HEK293 (cell line): ENCODE measurements around the gene FAM120A.

ENCODE experiments used
- CTCF ChIA-PET: fragments of 350-600 bp; formaldehyde crosslinking; extraction: SDS; loops from one replicate; lab custom pipeline; 2021; ENCODE audit warnings: antibody characterized with exemption; lab: Yijun Ruan, JAX
- POLR2A ChIA-PET: fragments of 300-600 bp; formaldehyde crosslinking; extraction: SDS; loops from one replicate; lab custom pipeline; 2020; ENCODE audit warnings: antibody characterized with exemption, inconsistent platforms; lab: Yijun Ruan, JAX
- H3K27ac ChIP-seq: fragments of 200-500 bp; sonication (Bioruptor generic); 2 replicates; pipeline ENCODE4 v1.5.1; 2014; ENCODE audit warnings: low read depth, low read length, control low read depth, inconsistent platforms; ENCODE audit errors: extremely low read depth
- H3K36me3 ChIP-seq, 2 experiments: fragments of 200-500 bp in 1 of 2; sonication (Bioruptor generic) in 1 of 2; 1 replicate in 1 of 2; 2 replicates in 1 of 2; pipeline ENCODE4 v1.5.1; 2014 to 2017; ENCODE audit warnings: inconsistent platforms in 2 of 2, low read length in 2 of 2; ENCODE audit not compliant: control insufficient read depth in 2 of 2, insufficient read depth in 1 of 2
- H3K4me1 ChIP-seq: fragments of 200-500 bp; sonication (Bioruptor generic); 2 replicates; pipeline ENCODE4 v1.5.1; 2014; ENCODE audit warnings: mild to moderate bottlenecking, low read length, inconsistent platforms; ENCODE audit not compliant: control insufficient read depth, insufficient read depth
- H3K4me3 ChIP-seq: 2 replicates; pipeline ENCODE4 v1.5.1; 2011; ENCODE audit warnings: low read depth, mild to moderate bottlenecking, control low read depth, low read length, moderate library complexity
- H3K9me3 ChIP-seq: fragments of 200-500 bp; sonication (Bioruptor generic); 2 replicates; pipeline ENCODE4 v1.5.1; 2014; ENCODE audit warnings: low read depth, low read length, inconsistent platforms; ENCODE audit not compliant: control insufficient read depth, insufficient read depth
- GLIS1 ChIP-seq: fragments of 450-650 bp; formaldehyde crosslinking; IDR thresholded peaks from 2 replicates; pipeline ENCODE4 v1.5.1; 2016; ENCODE audit warnings: missing biosample characterization, missing genetic modification characterization
- GLIS2 ChIP-seq: fragments of 450-650 bp; formaldehyde crosslinking; IDR thresholded peaks from 2 replicates; pipeline ENCODE4 v1.5.1; 2016; ENCODE audit warnings: missing biosample characterization, missing genetic modification characterization
- IKZF3 ChIP-seq: fragments of 450-650 bp; IDR thresholded peaks from 2 replicates; pipeline ENCODE4 v1.5.0; 2018; ENCODE audit warnings: missing biosample characterization, mild to moderate bottlenecking, missing genetic modification characterization, moderate library complexity
- SCRT2 ChIP-seq: fragments of 450-650 bp; formaldehyde crosslinking; IDR thresholded peaks from 2 replicates; pipeline ENCODE4 v1.5.1; 2016; ENCODE audit warnings: missing biosample characterization, missing genetic modification characterization
- SP3 ChIP-seq: fragments of 450-650 bp; formaldehyde crosslinking; IDR thresholded peaks from 2 replicates; pipeline ENCODE4 v1.5.1; 2016; ENCODE audit warnings: missing biosample characterization, missing genetic modification characterization
- ZBTB20 ChIP-seq: fragments of 450-650 bp; formaldehyde crosslinking; IDR thresholded peaks from 2 replicates; pipeline ENCODE4 v1.5.1; 2016; ENCODE audit warnings: missing biosample characterization, missing genetic modification characterization
- ZBTB48 ChIP-seq: fragments of 450-650 bp; formaldehyde crosslinking; IDR thresholded peaks from 2 replicates; pipeline ENCODE4 v1.5.1; 2016; ENCODE audit warnings: missing biosample characterization, missing genetic modification characterization
- ZNF112 ChIP-seq: fragments of 450-650 bp; formaldehyde crosslinking; IDR thresholded peaks from 2 replicates; pipeline ENCODE4 v1.5.0; 2017; ENCODE audit warnings: missing biosample characterization, missing genetic modification characterization
- ZNF274 ChIP-seq, 2 experiments: fragments of 200-500 bp in 1 of 2; fragments of 450-650 bp in 1 of 2; sonication (Bioruptor generic) in 1 of 2; formaldehyde crosslinking in 1 of 2; IDR thresholded peaks; 2 replicates each; pipeline versions ENCODE4 v1.5.1 to v1.6.1; 2014 to 2016; ENCODE audit warnings: borderline replicate concordance in 1 of 2, inconsistent platforms in 1 of 2, low read length in 1 of 2, missing biosample characterization in 1 of 2, missing genetic modification characterization in 1 of 2
- ZNF335 ChIP-seq: fragments of 450-650 bp; formaldehyde crosslinking; conservative IDR thresholded peaks from 2 replicates; pipeline ENCODE4 v1.5.1; 2016; ENCODE audit warnings: missing biosample characterization, missing genetic modification characterization
- ZNF341 ChIP-seq: fragments of 450-650 bp; formaldehyde crosslinking; IDR thresholded peaks from 2 replicates; pipeline ENCODE4; 2016; ENCODE audit warnings: low read depth, missing biosample characterization, missing genetic modification characterization
- ZNF394 ChIP-seq: fragments of 450-650 bp; formaldehyde crosslinking; IDR thresholded peaks from 2 replicates; pipeline ENCODE4 v1.5.1; 2016; ENCODE audit warnings: missing biosample characterization, missing genetic modification characterization, mild to moderate bottlenecking, moderate library complexity, borderline replicate concordance
- ZSCAN30 ChIP-seq: fragments of 450-650 bp; IDR thresholded peaks from 2 replicates; pipeline ENCODE4 v1.5.1; 2018; ENCODE audit warnings: missing biosample characterization, mild to moderate bottlenecking, missing genetic modification characterization, moderate library complexity
- TF ChIP-seq, protein P1 (sequence below): fragments of 450-650 bp; formaldehyde crosslinking; IDR thresholded peaks from 2 replicates; pipeline ENCODE4 v1.5.1; 2016; ENCODE audit warnings: missing biosample characterization, missing genetic modification characterization
- TF ChIP-seq, protein P2 (sequence below): fragments of 450-650 bp; formaldehyde crosslinking; optimal IDR thresholded peaks from 2 replicates; pipeline ENCODE3; 2016; ENCODE audit warnings: missing biosample characterization, mild to moderate bottlenecking, missing genetic modification characterization
- TF ChIP-seq, protein P3 (sequence below): fragments of 450-650 bp; formaldehyde crosslinking; IDR thresholded peaks from 2 replicates; pipeline ENCODE4 v1.5.1; 2016; ENCODE audit warnings: missing biosample characterization, missing genetic modification characterization
- TF ChIP-seq, protein P4 (sequence below): fragments of 450-650 bp; formaldehyde crosslinking; IDR thresholded peaks from 2 replicates; pipeline ENCODE4 v1.5.1; 2017; ENCODE audit warnings: missing biosample characterization, missing genetic modification characterization

FAM120A gene

DNA sequence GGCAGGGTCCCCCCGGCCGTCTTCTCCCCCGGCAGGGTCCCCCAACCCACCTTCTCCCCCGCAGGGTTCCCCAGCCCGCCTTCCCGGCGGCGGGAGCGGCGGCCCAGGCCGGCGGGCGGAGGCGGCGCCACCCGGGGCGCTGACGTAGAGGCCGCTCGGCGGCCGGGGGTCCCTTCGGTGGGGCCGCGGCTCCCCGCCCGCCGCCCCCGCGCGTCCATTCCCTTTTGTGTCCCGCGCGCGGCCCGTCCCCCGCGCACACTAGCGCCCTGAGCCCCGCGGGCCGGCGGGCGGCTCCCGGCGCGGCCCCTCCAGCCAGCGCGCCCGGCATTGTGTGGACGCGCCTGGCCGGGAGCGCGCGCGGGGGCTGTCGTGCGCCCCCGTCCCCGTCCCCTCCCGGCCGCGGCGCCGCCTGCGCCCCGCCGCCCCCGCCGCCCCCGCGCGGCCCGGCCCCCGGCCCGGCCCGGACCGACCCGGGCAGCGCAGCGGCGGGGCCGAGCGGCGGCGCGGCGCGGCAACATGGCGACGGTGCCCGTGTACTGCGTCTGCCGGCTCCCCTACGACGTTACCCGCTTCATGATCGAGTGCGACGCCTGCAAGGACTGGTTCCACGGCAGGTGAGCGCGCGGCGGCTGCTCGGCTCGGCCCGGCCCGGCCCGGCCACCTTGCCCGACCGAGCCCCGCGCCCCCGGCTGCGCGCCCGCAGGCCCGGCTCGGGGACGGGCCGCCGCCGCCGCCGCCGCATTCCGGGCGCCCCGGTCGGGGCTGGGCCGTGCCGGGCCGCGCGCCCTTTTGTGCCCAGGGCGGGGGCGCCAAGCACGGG, 125.0 kb downstream of the FAM120A start, which contains the start of gene PHF2:
PHF2 (plus strand) TSS at position 327 of the 820 bp plus-strand sequence; CDS start at position 517, 190 bp downstream.
- Histone ChIP-seq H3K4me1 (peaks cover 4% of the 10 kb centered on the region; the same call in 1 of the 2 replicates), H3K9me3 (no peaks in the 10 kb centered on the region), H3K36me3 (no peaks in the 10 kb centered on the region), H3K4me3 (peak within 1 kb of the TSS; percentile 71), H3K27ac (peak within 1 kb of the TSS; percentile 69)
- ChIA-PET CTCF (no interaction called here), POLR2A (interaction anchor here (0.6 to 1.4 kb wide), 3 partner anchors 10 to 127 kb away, joined by 3 to 13 read pairs (median 4); no protein-coding TSS in a partner anchor)
- TF ChIP-seq ZBTB20 (tag by site-specific recombination), result peak; percentile 9; the same call in 1 of the 2 replicates
- no peak for TF ChIP-seq ZNF274 (IDR thresholded peaks at IDR 0.05; ENCODE audit: low read length)
- TF ChIP-seq ZNF274 (tag by site-specific recombination; IDR thresholded peaks at IDR 0.05; ENCODE audit: borderline replicate concordance), result no peak
- TF ChIP-seq ZNF112 (tag by site-specific recombination), result no peak
- TF ChIP-seq, protein P1, sequence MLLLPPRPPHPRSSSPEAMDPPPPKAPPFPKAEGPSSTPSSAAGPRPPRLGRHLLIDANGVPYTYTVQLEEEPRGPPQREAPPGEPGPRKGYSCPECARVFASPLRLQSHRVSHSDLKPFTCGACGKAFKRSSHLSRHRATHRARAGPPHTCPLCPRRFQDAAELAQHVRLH, result no peak

DNA sequence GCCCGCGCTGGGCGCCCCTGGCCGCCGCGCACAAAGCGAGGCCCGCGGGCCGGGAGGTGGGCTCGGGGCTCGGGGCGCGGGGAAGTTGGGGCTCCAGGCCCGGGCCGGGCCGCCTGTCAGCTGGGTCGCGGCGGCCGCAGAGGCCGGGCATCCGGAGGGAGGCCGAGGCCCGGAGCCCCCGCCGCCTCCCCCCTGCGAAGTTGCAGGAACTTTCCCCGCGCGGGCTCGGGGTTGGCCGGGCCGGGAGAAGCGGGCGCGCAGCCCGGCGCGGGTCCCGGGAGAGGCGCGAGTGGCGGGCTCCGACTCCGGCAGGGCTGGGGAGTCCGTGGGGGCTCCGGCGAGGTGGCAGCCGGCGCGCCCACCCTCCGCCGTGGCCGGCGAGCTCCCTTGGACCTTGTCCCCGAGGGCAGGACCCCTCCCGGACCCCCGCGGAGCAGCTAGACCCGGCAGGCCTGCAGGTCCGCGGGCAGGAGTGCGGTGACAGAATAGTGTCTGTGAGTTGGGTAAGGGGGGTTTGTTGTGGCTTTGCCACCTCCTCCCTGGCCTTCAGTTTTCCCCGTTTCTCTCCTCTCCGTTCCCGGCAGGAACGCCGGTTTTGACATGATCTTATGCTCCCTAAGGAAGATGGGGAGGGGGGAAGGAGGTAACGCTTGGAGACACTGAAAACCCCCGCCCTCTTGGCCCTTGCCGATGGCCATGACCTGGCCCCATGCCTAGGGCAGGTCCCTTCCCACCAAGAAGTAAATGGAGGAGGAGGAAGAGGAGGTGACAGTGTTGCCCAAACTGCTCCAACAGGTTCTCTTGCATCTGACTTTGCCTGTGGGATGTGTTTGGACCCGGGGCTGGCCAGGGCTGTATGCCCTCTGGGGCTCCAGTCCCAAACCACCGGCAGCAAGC, 125.8 kb downstream of the FAM120A start:
- CTCF ChIA-PET, result no interaction called here
- H3K4me3 ChIP-seq, result peak overlapping the region; percentile 71
- TF ChIP-seq ZSCAN30 (tag by site-specific recombination) (no peak), IKZF3 (tag by site-specific recombination) (peak; percentile 2; the same call in 1 of the 2 replicates), ZNF394 (tag by site-specific recombination) (no peak), ZNF335 (tag by site-specific recombination) (peak; percentile 56), ZNF341 (peak; percentile 4; the same call in 1 of the 2 replicates), ZBTB48 (tag by site-specific recombination) (0 out of 2 replicates have a peak, but pooled peaks have one; percentile 49), GLIS1 (tag by site-specific recombination) (peak; percentile 22; the same call in 1 of the 2 replicates), SP3 (0 out of 2 replicates have a peak, but pooled peaks have one; percentile 17), GLIS2 (tag by site-specific recombination) (peak; percentile 46; the same call in 1 of the 2 replicates), SCRT2 (tag by site-specific recombination) (peak; percentile 72)
- TF ChIP-seq, protein P2, sequence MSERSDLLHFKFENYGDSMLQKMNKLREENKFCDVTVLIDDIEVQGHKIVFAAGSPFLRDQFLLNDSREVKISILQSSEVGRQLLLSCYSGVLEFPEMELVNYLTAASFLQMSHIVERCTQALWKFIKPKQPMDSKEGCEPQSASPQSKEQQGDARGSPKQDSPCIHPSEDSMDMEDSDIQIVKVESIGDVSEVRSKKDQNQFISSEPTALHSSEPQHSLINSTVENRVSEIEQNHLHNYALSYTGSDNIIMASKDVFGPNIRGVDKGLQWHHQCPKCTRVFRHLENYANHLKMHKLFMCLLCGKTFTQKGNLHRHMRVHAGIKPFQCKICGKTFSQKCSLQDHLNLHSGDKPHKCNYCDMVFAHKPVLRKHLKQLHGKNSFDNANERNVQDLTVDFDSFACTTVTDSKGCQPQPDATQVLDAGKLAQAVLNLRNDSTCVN (tag by site-specific recombination), result peak; percentile 37
- TF ChIP-seq, protein P3, sequence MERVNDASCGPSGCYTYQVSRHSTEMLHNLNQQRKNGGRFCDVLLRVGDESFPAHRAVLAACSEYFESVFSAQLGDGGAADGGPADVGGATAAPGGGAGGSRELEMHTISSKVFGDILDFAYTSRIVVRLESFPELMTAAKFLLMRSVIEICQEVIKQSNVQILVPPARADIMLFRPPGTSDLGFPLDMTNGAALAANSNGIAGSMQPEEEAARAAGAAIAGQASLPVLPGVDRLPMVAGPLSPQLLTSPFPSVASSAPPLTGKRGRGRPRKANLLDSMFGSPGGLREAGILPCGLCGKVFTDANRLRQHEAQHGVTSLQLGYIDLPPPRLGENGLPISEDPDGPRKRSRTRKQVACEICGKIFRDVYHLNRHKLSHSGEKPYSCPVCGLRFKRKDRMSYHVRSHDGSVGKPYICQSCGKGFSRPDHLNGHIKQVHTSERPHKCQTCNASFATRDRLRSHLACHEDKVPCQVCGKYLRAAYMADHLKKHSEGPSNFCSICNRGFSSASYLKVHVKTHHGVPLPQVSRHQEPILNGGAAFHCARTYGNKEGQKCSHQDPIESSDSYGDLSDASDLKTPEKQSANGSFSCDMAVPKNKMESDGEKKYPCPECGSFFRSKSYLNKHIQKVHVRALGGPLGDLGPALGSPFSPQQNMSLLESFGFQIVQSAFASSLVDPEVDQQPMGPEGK (tag by site-specific recombination), result 0 out of 2 replicates have a peak, but pooled peaks have one; percentile 31
- TF ChIP-seq, protein P4, sequence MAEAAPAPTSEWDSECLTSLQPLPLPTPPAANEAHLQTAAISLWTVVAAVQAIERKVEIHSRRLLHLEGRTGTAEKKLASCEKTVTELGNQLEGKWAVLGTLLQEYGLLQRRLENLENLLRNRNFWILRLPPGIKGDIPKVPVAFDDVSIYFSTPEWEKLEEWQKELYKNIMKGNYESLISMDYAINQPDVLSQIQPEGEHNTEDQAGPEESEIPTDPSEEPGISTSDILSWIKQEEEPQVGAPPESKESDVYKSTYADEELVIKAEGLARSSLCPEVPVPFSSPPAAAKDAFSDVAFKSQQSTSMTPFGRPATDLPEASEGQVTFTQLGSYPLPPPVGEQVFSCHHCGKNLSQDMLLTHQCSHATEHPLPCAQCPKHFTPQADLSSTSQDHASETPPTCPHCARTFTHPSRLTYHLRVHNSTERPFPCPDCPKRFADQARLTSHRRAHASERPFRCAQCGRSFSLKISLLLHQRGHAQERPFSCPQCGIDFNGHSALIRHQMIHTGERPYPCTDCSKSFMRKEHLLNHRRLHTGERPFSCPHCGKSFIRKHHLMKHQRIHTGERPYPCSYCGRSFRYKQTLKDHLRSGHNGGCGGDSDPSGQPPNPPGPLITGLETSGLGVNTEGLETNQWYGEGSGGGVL (tag by site-specific recombination), result no peak
- TF ChIP-seq, all 188 proteins: peak for 10
- H3K36me3 ChIP-seq, result no peaks in the 10 kb centered on the region
- POLR2A ChIA-PET, result interaction anchor here (0.6 kb wide), 1 partner anchor 11 kb away, joined by 3 read pairs; no protein-coding TSS in a partner anchor
- no peaks in the 10 kb centered on the region for H3K9me3 ChIP-seq
- H3K4me1 ChIP-seq, result peaks cover 4% of the 10 kb centered on the region; the same call in 1 of the 2 replicates
- H3K27ac ChIP-seq, result peak overlapping the region; percentile 61; the same call in 1 of the 2 replicates
